ENCODE results near the gene GSTM4. TPM values are rescaled to one million over a fixed set of nuclear protein-coding genes. Genes with fewer than 3 reads are reported as not detected.

Gene GSTM4
- total and polyA plus RNA-seq, 2 experiments from 2014 or later, result 64.5 to 116 TPM

DNA sequence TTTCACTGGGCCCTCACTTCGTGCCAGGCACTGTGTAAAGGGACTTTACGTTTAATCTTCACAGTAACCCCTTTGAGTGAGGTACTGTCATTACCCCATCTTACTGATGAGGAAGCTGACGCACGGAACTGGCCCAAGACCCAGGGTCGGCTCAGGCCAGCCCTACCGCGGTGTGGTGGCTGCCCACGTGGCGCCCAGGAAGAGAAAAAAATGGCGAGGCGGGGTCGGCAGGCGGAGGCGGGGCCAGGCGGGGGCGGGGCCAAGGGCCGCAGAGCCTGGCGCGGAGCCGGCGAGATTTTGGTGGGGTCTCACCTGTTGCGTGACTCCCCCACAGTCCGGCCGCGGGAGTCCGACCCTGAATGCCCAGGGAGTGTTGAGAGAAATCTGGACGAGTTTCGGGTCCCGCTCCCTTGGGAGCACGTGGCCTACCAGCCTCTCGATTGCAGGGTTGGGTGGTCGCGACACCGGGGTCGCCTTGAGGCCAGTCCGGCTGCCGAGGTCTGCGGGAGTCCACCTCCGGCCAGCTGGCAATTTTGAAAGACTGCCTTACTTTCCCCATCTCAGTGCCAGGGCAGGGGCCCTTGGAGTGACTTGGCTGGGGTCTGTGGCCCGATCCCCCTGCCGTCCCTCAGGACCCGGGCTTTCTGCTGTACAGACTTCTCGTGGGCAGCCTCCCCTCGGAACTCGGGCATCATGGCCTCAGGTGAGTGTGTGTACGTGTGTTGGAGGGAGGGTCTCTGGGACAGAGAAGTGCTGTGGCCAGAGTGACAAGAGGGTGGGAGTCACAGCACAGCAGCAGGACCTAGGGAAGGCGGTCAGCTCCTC lies 36.1 kb upstream of the GSTM4 start, which contains the start of the genes AMPD2 and GNAT2:
TSS of gene AMPD2 (plus strand) at position 262 of the 825 bp plus-strand sequence. CDS start 1,339 bp downstream, outside the sequence.
TSS of gene GNAT2 (minus strand) at position 41 of the 825 bp plus-strand sequence. CDS start 6,746 bp downstream, outside the sequence.
- 1% methylated on average over 43 of the region's 47 CpGs for WGBS (ENCODE audit: low lambda C conversion rate, missing lambda C conversion rate)

GRCh38 chr1:109620401-109620791 lies 35.5 kb upstream of the GSTM4 start:
- peak; percentile 68 for DNase-seq (ENCODE audit: low spot score)
- no peaks in the 10 kb centered on the region for H3K36me3 ChIP-seq (replicated peaks; ENCODE audit: insufficient read depth, low read depth)
- no peaks in the 10 kb centered on the region for H3K27me3 ChIP-seq
- H4K20me1 ChIP-seq (ENCODE audit: insufficient read depth, poor library complexity, severe bottlenecking), result peaks cover 41% of the 10 kb centered on the region
- no peaks in the 10 kb centered on the region for H3K9me2 ChIP-seq (replicated peaks; ENCODE audit: insufficient read depth)
- WGBS (ENCODE audit: low lambda C conversion rate, missing lambda C conversion rate), result 0% methylated on average over 8 of the region's 9 CpGs
- peak overlapping the region; percentile 89 for H3K27ac ChIP-seq
- H2AFZ ChIP-seq, result peak overlapping the region; percentile 82
- TF ChIP-seq, protein P1, sequence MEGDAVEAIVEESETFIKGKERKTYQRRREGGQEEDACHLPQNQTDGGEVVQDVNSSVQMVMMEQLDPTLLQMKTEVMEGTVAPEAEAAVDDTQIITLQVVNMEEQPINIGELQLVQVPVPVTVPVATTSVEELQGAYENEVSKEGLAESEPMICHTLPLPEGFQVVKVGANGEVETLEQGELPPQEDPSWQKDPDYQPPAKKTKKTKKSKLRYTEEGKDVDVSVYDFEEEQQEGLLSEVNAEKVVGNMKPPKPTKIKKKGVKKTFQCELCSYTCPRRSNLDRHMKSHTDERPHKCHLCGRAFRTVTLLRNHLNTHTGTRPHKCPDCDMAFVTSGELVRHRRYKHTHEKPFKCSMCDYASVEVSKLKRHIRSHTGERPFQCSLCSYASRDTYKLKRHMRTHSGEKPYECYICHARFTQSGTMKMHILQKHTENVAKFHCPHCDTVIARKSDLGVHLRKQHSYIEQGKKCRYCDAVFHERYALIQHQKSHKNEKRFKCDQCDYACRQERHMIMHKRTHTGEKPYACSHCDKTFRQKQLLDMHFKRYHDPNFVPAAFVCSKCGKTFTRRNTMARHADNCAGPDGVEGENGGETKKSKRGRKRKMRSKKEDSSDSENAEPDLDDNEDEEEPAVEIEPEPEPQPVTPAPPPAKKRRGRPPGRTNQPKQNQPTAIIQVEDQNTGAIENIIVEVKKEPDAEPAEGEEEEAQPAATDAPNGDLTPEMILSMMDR (IDR thresholded peaks at IDR 0.05; ENCODE audit: poor library complexity), result no peak
- TF ChIP-seq EZH2phosphoT487 (IDR thresholded peaks at IDR 0.05; ENCODE audit: low read depth, severe bottlenecking, unreplicated experiment) (no peak), EZH2 (IDR thresholded peaks at IDR 0.05; ENCODE audit: borderline replicate concordance) (no peak)
- peaks cover 29% of the 10 kb centered on the region for H3K4me1 ChIP-seq (ENCODE audit: insufficient read depth)
- no peaks in the 10 kb centered on the region for H3K9me3 ChIP-seq (ENCODE audit: low read depth)
- H3K79me2 ChIP-seq, result peaks cover 56% of the 10 kb centered on the region
- H3K4me2 ChIP-seq, result peak overlapping the region; percentile 93
- peak overlapping the region; percentile 76 for H3K4me3 ChIP-seq

More for the DNA sequence above, 36.1 kb upstream of the GSTM4 start, which contains the start of the genes AMPD2 and GNAT2:
- H3K4me3 ChIP-seq, result peak within 1 kb of the TSS; percentile 76
- TF ChIP-seq EZH2 (IDR thresholded peaks at IDR 0.05; ENCODE audit: borderline replicate concordance) (no peak), EZH2phosphoT487 (IDR thresholded peaks at IDR 0.05; ENCODE audit: low read depth, severe bottlenecking, unreplicated experiment) (no peak)
- TF ChIP-seq, protein P1 (IDR thresholded peaks at IDR 0.05; ENCODE audit: poor library complexity), result no peak
- peaks cover 29% of the 10 kb centered on the region for H3K4me1 ChIP-seq (ENCODE audit: insufficient read depth)
- H3K27ac ChIP-seq, result peak within 1 kb of the TSS; percentile 89
- H2AFZ ChIP-seq, result peak within 1 kb of the TSS; percentile 82
- no peaks in the 10 kb centered on the region for H3K36me3 ChIP-seq (replicated peaks; ENCODE audit: insufficient read depth, low read depth)
- no peaks in the 10 kb centered on the region for H3K9me2 ChIP-seq (replicated peaks; ENCODE audit: insufficient read depth)
- DNase-seq (ENCODE audit: low spot score), result peak; percentile 90
- H3K27me3 ChIP-seq, result no peaks in the 10 kb centered on the region
- peaks cover 36% of the 10 kb centered on the region for H4K20me1 ChIP-seq (ENCODE audit: insufficient read depth, poor library complexity, severe bottlenecking)
- H3K79me2 ChIP-seq, result peaks cover 53% of the 10 kb centered on the region
- H3K9me3 ChIP-seq (ENCODE audit: low read depth), result no peaks in the 10 kb centered on the region
- peak within 1 kb of the TSS; percentile 93 for H3K4me2 ChIP-seq

GRCh38 chr1:109620841-109621286 lies 35.0 kb upstream of the GSTM4 start:
- Histone ChIP-seq H3K4me1 (ENCODE audit: insufficient read depth) (peaks cover 29% of the 10 kb centered on the region), H3K9me3 (ENCODE audit: low read depth) (no peaks in the 10 kb centered on the region), H3K4me3 (peak overlapping the region; percentile 76), H3K79me2 (peaks cover 56% of the 10 kb centered on the region), H3K4me2 (peak overlapping the region; percentile 93), H4K20me1 (ENCODE audit: insufficient read depth, poor library complexity, severe bottlenecking) (peaks cover 45% of the 10 kb centered on the region), H3K27me3 (no peaks in the 10 kb centered on the region), H3K36me3 (replicated peaks; ENCODE audit: insufficient read depth, low read depth) (no peaks in the 10 kb centered on the region), H3K9me2 (replicated peaks; ENCODE audit: insufficient read depth) (no peaks in the 10 kb centered on the region), H3K27ac (peak overlapping the region; percentile 89), H2AFZ (peak overlapping the region; percentile 82)
- no peak for TF ChIP-seq EZH2phosphoT487 (IDR thresholded peaks at IDR 0.05; ENCODE audit: low read depth, severe bottlenecking, unreplicated experiment)
- TF ChIP-seq EZH2 (IDR thresholded peaks at IDR 0.05; ENCODE audit: borderline replicate concordance), result no peak
- TF ChIP-seq, protein P1 (IDR thresholded peaks at IDR 0.05; ENCODE audit: poor library complexity), result no peak
- WGBS (ENCODE audit: low lambda C conversion rate, missing lambda C conversion rate), result 0% methylated on average over 18 of the region's 18 CpGs
- DNase-seq (ENCODE audit: low spot score), result peak; percentile 97

All from hepatocyte (in vitro differentiated cells).